SK-N-SH (cell line): ENCODE measurements around the gene MYLIP. TPM values are rescaled to one million over a fixed set of nuclear protein-coding genes. Genes with fewer than 3 reads are reported as not detected.

ENCODE experiments used
- CTCF ChIA-PET: fragments of 300-600, 350-600 bp; formaldehyde crosslinking; extraction: SDS; loops from one replicate; lab custom pipeline; 2021; lab: Yijun Ruan, JAX
- POLR2A ChIA-PET: fragments of 350-600 bp; sonication (Branson Sonifier 250); formaldehyde crosslinking; extraction: SDS; loops from one replicate; lab custom pipeline; 2020; ENCODE audit warnings: antibody characterized with exemption, inconsistent platforms; lab: Yijun Ruan, JAX
- DNase-seq: peaks from one replicate; pipeline ENCODE4 v3.0.0; 2012
- H2AFZ ChIP-seq: fragments of 200-600 bp; sonication (generic); 2 replicates; pipeline ENCODE4 v1.8.1; 2016; ENCODE audit warnings: antibody characterized with exemption, mild to moderate bottlenecking, low read depth
- H3F3A ChIP-seq: fragments of 200-600 bp; sonication (generic); replicated peaks from 2 replicates; pipeline ENCODE3; 2016; ENCODE audit warnings: antibody characterized with exemption, mild to moderate bottlenecking; ENCODE audit not compliant: insufficient read depth
- H3K27ac ChIP-seq, 2 experiments: fragments of 200-500 bp in 1 of 2; fragments of 200-600 bp in 1 of 2; sonication (Bioruptor generic) in 1 of 2; sonication (generic), shearing (Covaris generic) in 1 of 2; 2 replicates each; pipeline versions ENCODE4 v1.5.1 to v1.6.1; 2014 to 2016; ENCODE audit warnings: low read depth in 2 of 2, inconsistent platforms in 1 of 2, low read length in 1 of 2, mild to moderate bottlenecking in 1 of 2, mixed read lengths in 1 of 2
- H3K27me3 ChIP-seq: fragments of 200-600 bp; sonication (generic), shearing (Covaris generic); 2 replicates; pipeline ENCODE4 v1.6.1; 2016; ENCODE audit warnings: mixed run types; ENCODE audit not compliant: insufficient read depth
- H3K36me3 ChIP-seq, 2 experiments: fragments of 200-500 bp in 1 of 2; fragments of 200-600 bp in 1 of 2; sonication (Bioruptor generic) in 1 of 2; sonication (generic) in 1 of 2; replicated peaks in 1 of 2; 2 replicates each; pipeline versions ENCODE3 to v1.5.1; 2014 to 2016; ENCODE audit warnings: low read length in 1 of 2, mild to moderate bottlenecking in 1 of 2; ENCODE audit not compliant: insufficient read depth in 2 of 2, control insufficient read depth in 1 of 2
- H3K4me1 ChIP-seq, 2 experiments: fragments of 200-500 bp in 1 of 2; fragments of 200-600 bp in 1 of 2; sonication (Bioruptor generic) in 1 of 2; sonication (generic), shearing (Covaris generic) in 1 of 2; 2 replicates each; pipeline versions ENCODE4 v1.5.1 to v1.6.1; 2014 to 2016; ENCODE audit warnings: low read depth in 1 of 2, low read length in 1 of 2, mixed run types in 1 of 2; ENCODE audit not compliant: insufficient read depth in 2 of 2, control insufficient read depth in 1 of 2
- H3K4me2 ChIP-seq: fragments of 200-600 bp; sonication (generic), shearing (Covaris generic); 2 replicates; pipeline ENCODE4 v1.6.1; 2017; ENCODE audit warnings: mixed run types
- H3K4me3 ChIP-seq, 2 experiments: fragments of 200-500 bp in 1 of 2; fragments of 200-600 bp in 1 of 2; sonication (Bioruptor generic) in 1 of 2; sonication (generic), shearing (Covaris generic) in 1 of 2; 2 replicates each; pipeline versions ENCODE4 v1.5.1 to v1.8.1; 2014 to 2016; ENCODE audit warnings: low read depth in 2 of 2, inconsistent platforms in 1 of 2, low read length in 1 of 2, mild to moderate bottlenecking in 1 of 2, mixed read lengths in 1 of 2, moderate library complexity in 1 of 2
- H3K79me2 ChIP-seq: fragments of 200-600 bp; sonication (generic); 2 replicates; pipeline ENCODE4 v1.8.1; 2017; ENCODE audit warnings: mild to moderate bottlenecking; ENCODE audit not compliant: insufficient read depth
- H3K9ac ChIP-seq: fragments of 200-600 bp; sonication (generic); 2 replicates; pipeline ENCODE4 v1.6.1; 2017; ENCODE audit warnings: mixed run types
- H3K9me2 ChIP-seq: fragments of 200-600 bp; sonication (generic); 2 replicates; pipeline ENCODE4 v1.6.1; 2017; ENCODE audit warnings: mixed run types
- H3K9me3 ChIP-seq: fragments of 200-600 bp; sonication (generic); 2 replicates; pipeline ENCODE4 v1.6.1; 2017; ENCODE audit warnings: mixed run types, mild to moderate bottlenecking, moderate library complexity
- H4K20me1 ChIP-seq: fragments of 200-600 bp; sonication (generic); 2 replicates; pipeline ENCODE4 v1.6.1; 2017; ENCODE audit warnings: mild to moderate bottlenecking, mixed run types; ENCODE audit not compliant: insufficient read depth
- CHD2 ChIP-seq: fragments of 150-350 bp; IDR thresholded peaks from 2 replicates; pipeline ENCODE4 v1.6.1; 2018; ENCODE audit warnings: low read length; ENCODE audit not compliant: partially characterized antibody
- CTCF ChIP-seq: fragments of 200-600 bp; sonication (generic); IDR thresholded peaks from 2 replicates; pipeline ENCODE4 v1.6.1; 2017; ENCODE audit warnings: antibody characterized with exemption, mild to moderate bottlenecking, moderate library complexity
- ELF1 ChIP-seq: IDR thresholded peaks from 2 replicates; pipeline ENCODE4 v1.4.0; 2012
- FOXJ3 ChIP-seq: sonication (generic); formaldehyde crosslinking; IDR thresholded peaks from 2 replicates; pipeline ENCODE4 v1.5.1; 2020; ENCODE audit warnings: mild to moderate bottlenecking, missing genetic modification reagents
- MEF2A ChIP-seq: IDR thresholded peaks from 2 replicates; pipeline ENCODE4 v1.4.0; 2012; ENCODE audit warnings: low read depth, borderline replicate concordance
- NFIC ChIP-seq: IDR thresholded peaks from 2 replicates; pipeline ENCODE4 v1.4.0; 2012; ENCODE audit warnings: borderline replicate concordance
- POLR2AphosphoS5 ChIP-seq: IDR thresholded peaks from 2 replicates; pipeline ENCODE4 v1.6.1; 2012; ENCODE audit warnings: low read depth, low read length
- RAD21 ChIP-seq: IDR thresholded peaks from 2 replicates; pipeline ENCODE4 v1.6.1; 2012; ENCODE audit warnings: mild to moderate bottlenecking, low read length
- REST ChIP-seq: IDR thresholded peaks from 2 replicates; pipeline ENCODE4 v1.6.1; 2012; ENCODE audit warnings: mild to moderate bottlenecking, low read depth, low read length, moderate library complexity
- RXRA ChIP-seq: IDR thresholded peaks from 2 replicates; pipeline ENCODE4 v1.4.0; 2012; ENCODE audit warnings: low read depth, mild to moderate bottlenecking, borderline replicate concordance
- SIN3A ChIP-seq: IDR thresholded peaks from 2 replicates; pipeline ENCODE4 v1.6.1; 2012; ENCODE audit warnings: low read depth, mild to moderate bottlenecking, low read length, moderate library complexity, borderline replicate concordance
- TAF1 ChIP-seq: IDR thresholded peaks from 2 replicates; pipeline ENCODE4 v1.6.1; 2012; ENCODE audit warnings: low read depth, mild to moderate bottlenecking, low read length, moderate library complexity, borderline replicate concordance
- TEAD4 ChIP-seq: IDR thresholded peaks from 2 replicates; pipeline ENCODE4 v1.4.0; 2012; ENCODE audit warnings: mild to moderate bottlenecking, borderline replicate concordance; ENCODE audit not compliant: insufficient read depth
- USF1 ChIP-seq: IDR thresholded peaks from 2 replicates; pipeline ENCODE4 v1.4.0; 2012; ENCODE audit warnings: low read depth, borderline replicate concordance
- WGBS: methylation state at CpG from one replicate; pipeline ENCODE4 v1.1.6; 2017; ENCODE audit warnings: low lambda C conversion rate; 5-methylcytosine and 5-hydroxymethylcytosine counted together
- polyA plus RNA-seq, 3 experiments: library from polyadenylated mRNA; depleted of rRNA; stranded (reverse); fragments of >200 nt; gene quantifications; 2 replicates each; pipeline ENCODE4 v1.2.3, GENCODE V29; 2012
- TF ChIP-seq, protein P1 (sequence below): IDR thresholded peaks from 2 replicates; pipeline ENCODE4 v1.4.0; 2012; ENCODE audit warnings: low read depth, borderline replicate concordance

The MYLIP gene
- polyA plus RNA-seq, 1 of the 3 experiments (the other 2 are of a cell fraction): 3.1 TPM

DNA sequence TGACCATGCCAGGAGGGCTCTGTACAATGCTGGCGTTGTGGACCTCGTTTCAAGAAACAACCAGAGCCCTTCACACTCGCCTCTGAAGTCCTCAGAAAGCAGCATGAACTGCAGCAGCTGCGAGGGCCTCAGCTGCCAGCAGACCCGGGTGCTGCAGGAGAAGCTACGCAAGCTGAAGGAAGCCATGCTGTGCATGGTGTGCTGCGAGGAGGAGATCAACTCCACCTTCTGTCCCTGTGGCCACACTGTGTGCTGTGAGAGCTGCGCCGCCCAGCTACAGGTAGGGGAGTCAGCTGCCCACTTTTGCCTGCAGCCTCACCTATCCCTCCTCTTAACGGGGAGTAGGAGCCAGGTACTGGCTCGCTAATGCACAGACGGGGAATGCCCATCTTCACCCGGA, 16.2 kb downstream of the MYLIP start:
- no peaks in the 10 kb centered on the region for H3K9me3 ChIP-seq
- no peak for DNase-seq
- H3F3A ChIP-seq: no peaks in the 10 kb centered on the region
- TF ChIP-seq CHD2 (no peak), RXRA (no peak), USF1 (no peak), TEAD4 (no peak), ELF1 (no peak), CTCF (no peak), SIN3A (no peak), TAF1 (no peak), NFIC (no peak), REST (no peak)
- H4K20me1 ChIP-seq: no peaks in the 10 kb centered on the region
- WGBS: 95% methylated on average over 12 of the region's 13 CpGs
- H3K4me3 ChIP-seq: no peak overlapping the region
- H3K36me3 ChIP-seq: peaks cover 0 to 57% of the 10 kb centered on the region in 2 experiments
- ChIA-PET POLR2A (no interaction called here), CTCF (interaction anchor here (1.4 to 2.3 kb wide), 3 partner anchors 11 to 453 kb away, joined by 3 to 7 read pairs (median 7); no protein-coding TSS in a partner anchor)
- no peaks in the 10 kb centered on the region for H3K9me2 ChIP-seq
- H2AFZ ChIP-seq: no peak overlapping the region
- peaks cover 0 to 19% of the 10 kb centered on the region in 2 experiments; a peak in 1 of 4 replicates for H3K4me1 ChIP-seq
- H3K9ac ChIP-seq: no peak overlapping the region
- H3K27ac ChIP-seq: no peak overlapping the region
- no peak overlapping the region for H3K4me2 ChIP-seq
- H3K79me2 ChIP-seq: no peaks in the 10 kb centered on the region
- H3K27me3 ChIP-seq: no peaks in the 10 kb centered on the region

- Histone ChIP-seq H4K20me1 (no peaks in the 10 kb centered on the region), H3K9me2 (no peaks in the 10 kb centered on the region), H2AFZ (no peak overlapping the region), H3K9ac (no peak overlapping the region), H3K27me3 (no peaks in the 10 kb centered on the region), H3K9me3 (no peaks in the 10 kb centered on the region), H3K27ac (peak overlapping the region in 1 of 2 experiments; percentile 22; a peak in 1 of 4 replicates), H3K4me2 (no peak overlapping the region), H3K36me3 (peaks cover 0 to 57% of the 10 kb centered on the region in 2 experiments), H3F3A (no peaks in the 10 kb centered on the region), H3K4me3 (no peak overlapping the region; a peak in 1 of 4 replicates), H3K79me2 (no peaks in the 10 kb centered on the region), H3K4me1 (peaks cover 0 to 15% of the 10 kb centered on the region in 2 experiments; a peak in 1 of 4 replicates)
- no peak for DNase-seq
- 77% methylated on average over 3 of the region's 4 CpGs for WGBS
- POLR2A ChIA-PET: no interaction called here
- CTCF ChIA-PET: interaction anchor here (0.8 to 1.4 kb wide), 3 partner anchors 17 to 454 kb away, joined by 3 to 4 read pairs (median 4); partner anchors contain the start of gene MYLIP
- no peak for TF ChIP-seq FOXJ3
- TF ChIP-seq MEF2A: no peak
- no peak for TF ChIP-seq ELF1
- TF ChIP-seq, protein P1, sequence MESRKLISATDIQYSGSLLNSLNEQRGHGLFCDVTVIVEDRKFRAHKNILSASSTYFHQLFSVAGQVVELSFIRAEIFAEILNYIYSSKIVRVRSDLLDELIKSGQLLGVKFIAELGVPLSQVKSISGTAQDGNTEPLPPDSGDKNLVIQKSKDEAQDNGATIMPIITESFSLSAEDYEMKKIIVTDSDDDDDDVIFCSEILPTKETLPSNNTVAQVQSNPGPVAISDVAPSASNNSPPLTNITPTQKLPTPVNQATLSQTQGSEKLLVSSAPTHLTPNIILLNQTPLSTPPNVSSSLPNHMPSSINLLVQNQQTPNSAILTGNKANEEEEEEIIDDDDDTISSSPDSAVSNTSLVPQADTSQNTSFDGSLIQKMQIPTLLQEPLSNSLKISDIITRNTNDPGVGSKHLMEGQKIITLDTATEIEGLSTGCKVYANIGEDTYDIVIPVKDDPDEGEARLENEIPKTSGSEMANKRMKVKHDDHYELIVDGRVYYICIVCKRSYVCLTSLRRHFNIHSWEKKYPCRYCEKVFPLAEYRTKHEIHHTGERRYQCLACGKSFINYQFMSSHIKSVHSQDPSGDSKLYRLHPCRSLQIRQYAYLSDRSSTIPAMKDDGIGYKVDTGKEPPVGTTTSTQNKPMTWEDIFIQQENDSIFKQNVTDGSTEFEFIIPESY: no peak
- no peak for TF ChIP-seq CHD2
- TF ChIP-seq RAD21: no peak
- TF ChIP-seq REST: no peak
- TF ChIP-seq POLR2AphosphoS5: no peak
Measured at GRCh38 chr6:16146028-16146427, 17.1 kb downstream of the MYLIP start.
